Ascending aorta (tissue), 2 donors: ENCODE measurements around the gene ADAMTS3. TPM values are rescaled to one million over a fixed set of nuclear protein-coding genes. Genes with fewer than 3 reads are reported as not detected.

Source experiments
- DNase-seq, 2 donors: peaks; one replicate each; pipeline ENCODE4 v3.0.0-alpha.2; 2019; ENCODE audit warnings: low spot score in 2 of 2
- H3K27ac ChIP-seq, 2 donors: fragments of 200-600 bp; sonication (generic); one replicate each; pipeline ENCODE4 v1.5.1; 2016 to 2017; ENCODE audit warnings: mild to moderate bottlenecking in 1 of 2
- H3K27me3 ChIP-seq: fragments of 200-600 bp; sonication (generic); one replicate; pipeline ENCODE4 v1.5.1; 2017
- H3K36me3 ChIP-seq, 2 donors: fragments of 200-600 bp; sonication (generic); one replicate each; pipeline ENCODE4 v1.5.1; 2016
- H3K4me1 ChIP-seq, 2 donors: fragments of 200-600 bp; sonication (generic); one replicate each; pipeline ENCODE4 v1.5.1; 2016 to 2017; ENCODE audit warnings: mild to moderate bottlenecking in 1 of 2
- H3K4me3 ChIP-seq, 2 donors: fragments of 200-600 bp; sonication (generic); one replicate each; pipeline ENCODE4 v1.5.1; 2016 to 2017; ENCODE audit warnings: mild to moderate bottlenecking in 1 of 2
- H3K9me3 ChIP-seq, 2 donors: fragments of 200-600 bp; sonication (generic); one replicate each; pipeline ENCODE4 v1.5.1; 2016
- intact Hi-C: fragments of 100-400 bp; cut with DNase I; formaldehyde crosslinking; loops from one replicate; pipeline ENCODE4 v1.15.1; 2023
- total RNA-seq: library from RNA; depleted of rRNA; stranded (reverse); fragments of >200 nt; gene quantifications from one replicate; pipeline ENCODE4 v1.1.0, GENCODE V29; 2016
- TF ChIP-seq, protein P1 (sequence below), 3 experiments: fragments of 200-600 bp in 2 of 3; fragments of 450-650 bp in 1 of 3; sonication (generic) in 2 of 3; IDR thresholded peaks; one replicate each; pipeline ENCODE4 v1.5.1; 2016 to 2019; ENCODE audit warnings: antibody characterized with exemption in 3 of 3, mild to moderate bottlenecking in 1 of 3, moderate library complexity in 1 of 3

The ADAMTS3 gene
- total RNA-seq, 1 donor from 2014 or later = 2.2 TPM

DNA sequence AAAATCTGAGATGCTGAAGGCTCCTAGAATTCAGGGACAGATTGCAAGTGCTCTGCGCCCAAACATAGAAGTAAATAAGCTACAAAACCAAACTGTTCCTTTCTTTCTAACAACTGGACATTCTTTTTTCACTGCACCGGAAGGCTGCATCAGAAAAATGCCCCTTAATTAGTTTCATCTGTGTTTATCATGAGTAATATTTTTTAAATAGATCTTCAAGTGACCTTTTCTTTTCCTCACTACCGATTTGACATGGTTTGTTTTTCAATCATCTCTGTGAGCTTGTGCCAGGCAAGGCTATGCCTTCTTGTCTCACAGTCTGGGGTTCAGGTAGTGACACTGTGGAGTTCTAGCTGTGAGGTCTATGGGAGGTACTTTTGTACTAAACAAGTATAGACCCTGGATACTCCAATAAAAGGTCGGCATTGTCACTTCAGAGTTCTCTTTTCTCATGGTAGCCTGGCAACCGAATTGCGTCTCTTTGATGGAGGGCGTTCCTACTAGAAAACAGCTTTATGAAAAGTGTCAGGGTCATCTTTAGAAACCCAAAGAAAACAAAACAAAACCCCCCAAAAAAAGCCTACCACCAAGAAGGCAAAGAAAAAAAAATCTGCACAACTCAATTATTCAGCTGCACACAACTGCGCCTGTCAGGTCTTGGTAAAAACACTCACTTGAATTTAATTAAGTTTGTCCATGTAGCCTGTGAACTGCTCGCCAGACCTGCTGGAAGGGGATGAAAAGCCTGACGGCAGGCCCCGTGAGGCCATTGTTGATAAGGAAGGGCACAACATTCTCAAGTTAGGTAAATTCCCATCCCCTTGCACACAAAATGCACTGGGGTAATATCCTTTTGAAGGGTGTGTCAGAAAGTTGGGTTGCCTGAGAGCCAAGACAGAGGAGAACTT, 22.8 kb upstream of the ADAMTS3 start:
- Histone ChIP-seq H3K4me1 (no peaks in the 10 kb centered on the region), H3K27me3 (no peaks in the 10 kb centered on the region), H3K4me3 (no peak overlapping the region), H3K27ac (no peak overlapping the region), H3K36me3 (no peaks in the 10 kb centered on the region), H3K9me3 (no peaks in the 10 kb centered on the region)
- intact Hi-C loops = no loop called here
- DNase-seq = no peak
- TF ChIP-seq, protein P1, sequence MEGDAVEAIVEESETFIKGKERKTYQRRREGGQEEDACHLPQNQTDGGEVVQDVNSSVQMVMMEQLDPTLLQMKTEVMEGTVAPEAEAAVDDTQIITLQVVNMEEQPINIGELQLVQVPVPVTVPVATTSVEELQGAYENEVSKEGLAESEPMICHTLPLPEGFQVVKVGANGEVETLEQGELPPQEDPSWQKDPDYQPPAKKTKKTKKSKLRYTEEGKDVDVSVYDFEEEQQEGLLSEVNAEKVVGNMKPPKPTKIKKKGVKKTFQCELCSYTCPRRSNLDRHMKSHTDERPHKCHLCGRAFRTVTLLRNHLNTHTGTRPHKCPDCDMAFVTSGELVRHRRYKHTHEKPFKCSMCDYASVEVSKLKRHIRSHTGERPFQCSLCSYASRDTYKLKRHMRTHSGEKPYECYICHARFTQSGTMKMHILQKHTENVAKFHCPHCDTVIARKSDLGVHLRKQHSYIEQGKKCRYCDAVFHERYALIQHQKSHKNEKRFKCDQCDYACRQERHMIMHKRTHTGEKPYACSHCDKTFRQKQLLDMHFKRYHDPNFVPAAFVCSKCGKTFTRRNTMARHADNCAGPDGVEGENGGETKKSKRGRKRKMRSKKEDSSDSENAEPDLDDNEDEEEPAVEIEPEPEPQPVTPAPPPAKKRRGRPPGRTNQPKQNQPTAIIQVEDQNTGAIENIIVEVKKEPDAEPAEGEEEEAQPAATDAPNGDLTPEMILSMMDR (IDR thresholded peaks at IDR 0.05) = no peak

- H3K27ac ChIP-seq = no peak overlapping the region
- intact Hi-C loops = no loop called here
- H3K36me3 ChIP-seq = no peaks in the 10 kb centered on the region
- no peaks in the 10 kb centered on the region for H3K4me1 ChIP-seq
- H3K4me3 ChIP-seq = no peak overlapping the region
- no peaks in the 10 kb centered on the region for H3K9me3 ChIP-seq
- DNase-seq = no peak
- TF ChIP-seq, protein P1 (IDR thresholded peaks at IDR 0.05) = no peak
- H3K27me3 ChIP-seq = no peaks in the 10 kb centered on the region
Measured at GRCh38 chr4:72587334-72587733, 18.3 kb upstream of the ADAMTS3 start.

DNA sequence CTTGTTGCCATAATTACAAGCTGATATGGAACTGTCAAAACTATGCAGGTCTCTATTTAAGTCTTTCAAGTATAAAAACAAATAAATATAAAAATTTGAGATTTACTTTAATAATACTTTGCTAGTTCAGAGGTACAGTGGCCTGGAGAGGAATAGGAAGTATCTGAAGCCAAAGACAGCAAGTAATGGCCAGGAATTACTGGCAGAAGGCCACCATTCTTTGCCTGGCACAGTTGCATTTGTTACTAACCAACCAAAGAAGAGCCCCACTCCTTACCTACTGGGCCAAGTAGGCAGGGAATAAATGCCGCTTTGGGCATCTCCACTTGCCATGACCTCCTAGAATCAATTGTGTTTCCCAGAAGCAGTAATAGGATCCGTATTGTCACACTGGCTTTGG, 13.8 kb upstream of the ADAMTS3 start:
- TF ChIP-seq, protein P1 (IDR thresholded peaks at IDR 0.05) = no peak

DNA sequence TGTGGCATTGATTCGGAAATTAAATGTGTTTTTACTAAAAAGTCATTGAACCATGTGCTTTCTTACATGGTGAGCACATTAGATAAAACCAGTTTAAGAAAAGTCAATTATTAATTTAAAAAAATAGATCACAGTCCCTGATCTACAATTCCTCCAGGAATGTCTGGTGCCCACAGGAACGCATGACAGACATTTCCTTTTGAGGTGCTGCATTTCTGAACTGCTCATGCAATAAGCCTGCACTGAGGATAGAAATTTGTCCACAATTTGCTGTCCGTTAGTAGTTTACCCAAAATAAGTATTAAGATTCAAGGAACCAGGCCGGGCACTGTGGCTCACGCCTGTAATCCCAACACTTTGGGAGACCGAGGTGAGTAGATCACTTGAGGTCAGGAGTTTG, 8.2 kb upstream of the ADAMTS3 start:
- no peaks in the 10 kb centered on the region for H3K36me3 ChIP-seq
- intact Hi-C loops = no loop called here
- TF ChIP-seq, protein P1 (IDR thresholded peaks at IDR 0.05) = no peak
- H3K4me3 ChIP-seq = no peak overlapping the region
- H3K9me3 ChIP-seq = no peaks in the 10 kb centered on the region
- H3K27me3 ChIP-seq = no peaks in the 10 kb centered on the region
- H3K27ac ChIP-seq = no peak overlapping the region
- DNase-seq = no peak
- no peaks in the 10 kb centered on the region for H3K4me1 ChIP-seq

More for the DNA sequence above, 13.8 kb upstream of the ADAMTS3 start:
- no peak for DNase-seq
- Histone ChIP-seq H3K27me3 (no peaks in the 10 kb centered on the region), H3K36me3 (no peaks in the 10 kb centered on the region), H3K4me1 (no peaks in the 10 kb centered on the region), H3K4me3 (no peak overlapping the region), H3K9me3 (no peaks in the 10 kb centered on the region), H3K27ac (no peak overlapping the region)
- intact Hi-C loops = no loop called here

GRCh38 chr4:72571337-72571736, 2.3 kb upstream of the ADAMTS3 start:
- no peak overlapping the region for H3K27ac ChIP-seq
- TF ChIP-seq, protein P1 (IDR thresholded peaks at IDR 0.05) = no peak
- no peak overlapping the region for H3K4me3 ChIP-seq
- intact Hi-C loops = no loop called here
- no peak for DNase-seq
- H3K27me3 ChIP-seq = no peaks in the 10 kb centered on the region
- H3K9me3 ChIP-seq = no peaks in the 10 kb centered on the region
- no peaks in the 10 kb centered on the region for H3K36me3 ChIP-seq
- peaks cover 0 to 11% of the 10 kb centered on the region in 2 donors for H3K4me1 ChIP-seq
